HG02870 (cell line): ENCODE measurements around the gene KYNU.
"Not testable (repeated sequence)": the region's sequence is repeated elsewhere in the genome, so short reads cannot be mapped to it uniquely, and the experiment has no call there.

Source experiments
- ATAC-seq: cut with Tn5 transposase; IDR thresholded peaks from one replicate; pipeline ENCODE4 v1.9.1; 2021; ENCODE audit warnings: mild to moderate bottlenecking, moderate library complexity; ENCODE audit not compliant: unreplicated experiment

KYNU gene

GRCh38 chr2:142997231-142997630 lies 119.8 kb downstream of the KYNU start:
- ATAC-seq: no peak

- ATAC-seq: no peak
Measured at GRCh38 chr2:143000599-143000998, 123.1 kb downstream of the KYNU start.

DNA sequence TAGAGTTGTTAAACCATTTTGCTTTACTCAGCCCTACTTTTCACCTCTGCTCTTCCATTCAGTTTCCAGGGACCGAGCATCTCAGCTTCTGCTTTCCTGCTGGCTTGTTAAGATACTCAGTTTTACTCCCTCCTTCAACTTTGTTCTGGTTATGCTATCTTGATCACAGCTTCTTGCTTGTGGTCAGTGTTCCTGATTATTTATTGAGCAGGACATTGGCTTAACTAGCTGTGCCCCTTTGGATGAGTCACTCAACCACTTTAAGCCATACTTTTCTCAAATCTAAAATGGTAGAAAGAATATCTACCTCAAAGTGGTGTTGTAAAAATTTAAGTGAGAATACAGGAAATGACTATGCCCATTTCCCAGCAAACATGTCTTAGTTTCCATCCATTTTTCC lies 124.0 kb downstream of the KYNU start:
- no peak for ATAC-seq

DNA sequence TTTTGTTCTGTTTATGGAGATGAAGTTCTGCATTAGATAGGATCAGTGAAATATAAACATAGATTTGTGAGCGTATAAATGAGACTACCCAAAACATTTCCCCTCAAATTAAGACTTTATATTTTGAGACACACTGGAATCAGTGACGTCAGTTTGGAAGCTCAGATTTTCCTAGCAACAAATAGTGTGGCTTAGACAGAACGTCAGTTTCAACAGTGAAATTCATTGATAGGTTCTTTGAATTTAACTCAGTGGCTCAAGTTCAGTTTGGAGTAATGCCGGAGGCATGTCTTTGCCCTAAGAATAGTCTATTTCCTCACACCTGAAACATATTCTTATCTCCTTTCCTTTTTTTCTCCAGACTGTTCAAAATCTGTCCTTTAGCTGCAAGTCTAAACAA lies 138.2 kb downstream of the KYNU start:
- ATAC-seq: no peak

GRCh38 chr2:143026411-143027054 lies 149.1 kb downstream of the KYNU start:
- ATAC-seq: no peak

DNA sequence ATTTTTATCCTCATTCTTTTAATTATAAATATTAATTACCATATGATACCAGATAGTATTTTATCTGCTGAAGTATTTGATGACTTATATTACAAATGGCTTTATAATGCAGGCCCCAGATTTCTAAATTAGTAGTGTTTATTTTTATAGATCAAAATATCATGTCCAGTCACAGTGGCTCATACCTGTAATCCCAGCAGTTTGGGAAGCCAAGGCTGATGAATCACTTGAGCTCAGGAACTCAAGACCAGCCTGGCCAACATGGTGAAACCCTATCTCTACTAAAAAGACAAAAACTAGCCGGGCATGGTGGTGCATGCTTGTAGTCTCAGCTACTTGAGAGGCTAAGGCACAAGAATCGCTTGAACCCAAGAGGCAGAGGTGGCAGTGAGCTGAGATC lies 151.7 kb downstream of the KYNU start:
- ATAC-seq: no peak

DNA sequence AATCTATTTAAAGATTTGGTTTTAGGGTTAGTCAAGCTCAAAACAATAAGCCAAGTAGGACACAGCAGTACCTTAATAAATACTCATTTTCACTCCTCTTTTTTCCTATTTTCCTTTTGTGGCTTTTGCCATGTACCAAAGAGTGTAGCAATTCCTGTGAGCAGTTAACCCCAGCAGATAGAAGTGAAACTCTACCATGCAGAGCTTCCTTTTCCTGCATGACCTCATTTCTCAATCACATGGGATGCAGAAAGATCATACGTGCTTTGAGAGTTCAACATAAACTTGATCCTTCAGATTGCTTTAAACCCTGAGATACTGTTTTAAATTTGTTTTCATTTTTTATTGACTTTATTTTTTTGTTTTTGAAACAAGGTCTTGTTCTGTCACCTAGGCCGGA lies 152.7 kb downstream of the KYNU start:
- ATAC-seq: no peak

DNA sequence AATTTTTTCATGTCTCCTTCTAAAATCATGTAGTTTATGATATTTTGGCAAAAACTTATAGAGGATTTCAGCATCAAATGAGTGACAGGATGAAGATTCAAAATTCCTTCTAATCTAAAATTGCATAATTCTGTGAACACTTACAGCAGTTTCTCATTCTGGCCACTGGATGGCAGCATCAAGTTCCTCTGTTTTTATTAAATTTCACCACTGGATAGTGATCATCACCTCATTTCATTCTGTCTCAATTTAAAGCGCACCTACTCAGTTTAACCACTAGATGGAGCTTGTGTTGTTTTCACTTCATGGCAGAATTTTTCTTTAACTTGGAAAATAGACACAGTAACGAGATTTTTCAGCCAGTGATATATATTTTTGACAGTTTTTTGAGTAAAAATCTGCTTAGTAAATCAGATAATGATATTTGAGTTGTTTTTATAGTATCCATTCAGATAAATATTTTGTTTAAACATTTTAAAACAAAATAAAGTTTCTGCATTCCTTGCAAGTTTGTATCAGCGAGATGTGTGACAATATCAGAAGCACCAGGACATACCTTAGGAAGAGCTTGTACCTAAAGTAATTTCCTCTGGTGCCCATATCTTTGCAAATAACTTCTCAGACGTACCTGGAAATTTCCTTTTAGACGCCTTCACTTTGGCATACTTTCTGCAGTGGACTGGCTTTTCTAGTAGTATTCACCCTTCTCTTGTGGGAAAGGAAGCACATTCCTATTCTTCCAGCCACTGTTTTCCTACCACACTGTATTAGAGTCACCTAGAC lies 157.0 kb downstream of the KYNU start:
- ATAC-seq: peak; percentile 90

DNA sequence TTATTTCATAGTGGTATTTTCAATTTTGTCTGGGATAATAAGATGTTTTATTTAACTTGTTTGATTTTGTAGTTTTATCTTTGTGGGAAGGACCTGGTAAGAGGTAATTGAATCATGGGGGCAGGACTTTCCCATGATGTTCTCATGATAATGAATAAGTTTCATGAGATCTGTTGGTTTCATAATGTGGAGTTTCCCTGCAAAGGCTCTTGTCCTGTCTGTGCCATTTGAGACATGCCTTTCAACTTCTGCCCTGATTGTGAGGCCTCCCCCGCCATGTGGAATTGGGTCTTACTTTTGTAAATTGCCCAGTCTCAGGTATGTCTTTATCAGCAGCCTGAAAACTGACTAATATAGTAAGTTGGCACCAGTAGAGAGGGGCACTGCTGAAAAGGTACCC lies 174.0 kb downstream of the KYNU start:
- no peak for ATAC-seq

- ATAC-seq: not testable (repeated sequence)
Measured at GRCh38 chr2:143053437-143053836, 176.0 kb downstream of the KYNU start.

GRCh38 chr2:143056550-143056949 lies 179.1 kb downstream of the KYNU start:
- no peak for ATAC-seq

DNA sequence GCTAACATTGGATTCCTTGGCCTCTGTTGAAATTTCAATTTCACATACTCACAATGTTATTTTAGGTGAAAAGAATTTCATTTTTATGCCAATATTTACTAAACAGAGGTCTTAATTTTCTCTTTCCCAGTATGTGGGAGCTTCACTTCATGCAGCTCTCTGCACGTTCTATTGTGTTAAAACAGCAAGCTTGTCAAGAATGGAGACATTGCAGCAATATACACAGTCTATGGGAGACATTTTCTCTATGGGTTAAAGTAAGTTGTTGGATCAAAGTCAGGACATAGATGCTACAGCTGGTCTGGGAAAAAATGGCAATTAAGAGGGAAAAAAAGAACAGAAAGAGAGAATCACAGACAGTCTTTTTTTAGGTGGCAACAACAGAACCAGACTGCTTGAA lies 181.4 kb downstream of the KYNU start:
- ATAC-seq: no peak

DNA sequence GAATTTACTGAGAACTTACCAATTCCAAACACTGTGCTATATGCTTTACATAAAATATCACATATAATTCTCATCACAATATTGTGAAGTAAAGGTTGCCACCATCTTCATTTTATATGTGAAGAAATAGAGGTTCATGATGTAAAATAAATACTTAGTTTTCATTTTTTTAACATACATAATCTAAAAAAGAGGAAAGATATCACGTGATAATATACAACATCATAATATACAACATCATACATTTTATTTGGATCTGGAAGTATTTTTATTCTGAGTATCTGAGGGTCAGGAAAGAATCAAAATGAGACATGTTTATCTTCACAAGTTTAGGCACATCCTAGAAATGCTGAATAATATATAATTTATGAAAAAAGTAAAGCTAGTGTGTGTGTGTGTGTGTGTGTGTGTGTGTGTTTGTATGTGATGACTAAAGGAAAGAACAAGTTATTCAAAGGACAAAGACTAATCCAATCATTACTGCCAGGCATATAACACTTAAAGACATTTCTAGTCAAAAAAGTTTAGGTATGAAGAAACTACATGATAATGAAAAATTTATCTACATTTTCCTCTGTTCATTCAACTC lies 186.2 kb downstream of the KYNU start:
- no peak for ATAC-seq

- ATAC-seq: no peak
Measured at GRCh38 chr2:143068094-143068493, 190.6 kb downstream of the KYNU start.

GRCh38 chr2:143068509-143068908 lies 191.0 kb downstream of the KYNU start:
- no peak for ATAC-seq

DNA sequence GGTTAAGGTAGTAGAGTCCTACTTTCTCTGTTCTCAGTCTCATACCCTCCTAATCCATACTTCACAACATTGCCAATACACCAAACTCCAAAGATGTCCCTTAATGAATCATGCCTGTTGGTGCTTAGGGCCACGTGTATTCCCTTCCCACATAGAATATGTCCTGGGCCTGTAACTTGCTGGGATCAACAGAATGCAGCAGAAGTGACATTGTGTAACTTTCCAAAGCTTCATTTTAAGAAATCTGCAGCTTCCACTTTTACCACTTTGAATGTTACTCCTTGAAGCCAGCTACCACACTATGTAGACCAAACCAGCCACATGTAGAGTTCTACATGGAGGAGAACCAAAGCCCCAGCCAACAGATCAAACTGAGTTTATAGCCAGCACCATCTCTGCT lies 193.2 kb downstream of the KYNU start:
- no peak for ATAC-seq

- ATAC-seq: no peak
Measured at GRCh38 chr2:143071185-143071876, 193.9 kb downstream of the KYNU start.

DNA sequence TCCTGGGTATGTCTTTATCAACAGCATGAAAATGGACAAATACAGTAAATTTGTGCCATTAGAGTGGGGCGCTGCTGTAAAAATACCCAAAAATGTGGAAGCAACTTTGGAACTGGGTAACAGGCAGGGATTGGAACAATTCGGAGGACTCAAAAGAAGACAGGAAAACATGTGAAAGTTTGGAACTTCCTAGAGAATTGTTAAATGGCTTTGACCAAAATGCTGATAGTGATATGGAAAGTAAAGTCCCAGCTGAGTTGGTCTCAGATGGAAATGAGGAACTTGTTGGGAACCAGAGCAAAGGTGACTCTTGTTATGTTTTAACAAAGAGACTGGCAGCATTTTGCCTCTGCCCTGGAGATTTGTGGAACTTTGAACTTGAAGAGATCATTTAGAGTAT lies 197.4 kb downstream of the KYNU start:
- not testable (repeated sequence) for ATAC-seq

DNA sequence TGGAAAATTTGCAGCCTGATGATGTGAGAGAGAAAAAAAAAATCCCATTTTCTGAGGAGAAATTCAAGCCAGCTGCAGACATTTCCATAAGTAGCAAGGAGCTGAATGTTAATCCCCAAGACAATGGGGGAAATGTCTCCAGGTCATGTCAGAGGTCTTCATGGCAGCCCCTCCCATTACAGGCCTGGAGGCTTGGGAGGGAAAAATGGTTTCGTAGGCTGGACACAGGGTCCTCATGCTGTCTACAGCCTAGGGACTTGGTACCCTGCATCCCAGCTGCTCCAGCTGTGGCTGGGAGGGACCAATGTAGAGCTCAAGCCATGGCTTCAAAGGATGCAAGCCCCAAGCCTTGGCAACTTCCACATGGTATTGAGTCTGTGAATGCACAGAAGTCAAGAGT lies 198.2 kb downstream of the KYNU start:
- no peak for ATAC-seq

GRCh38 chr2:143078104-143078503 lies 200.6 kb downstream of the KYNU start:
- ATAC-seq: no peak

GRCh38 chr2:143081616-143082015 lies 204.2 kb downstream of the KYNU start:
- no peak for ATAC-seq

- no peak for ATAC-seq
Measured at GRCh38 chr2:143083636-143084035, 206.2 kb downstream of the KYNU start.
